ENCODE measurements around the gene MYT1. TPM values are rescaled to one million over a fixed set of nuclear protein-coding genes. Genes with fewer than 3 reads are reported as not detected.
"Not testable (repeated sequence)": the region's sequence is repeated elsewhere in the genome, so short reads cannot be mapped to it uniquely, and the experiment has no call there.

Gene MYT1
- total RNA-seq, 4 donors from 2014 or later = 0.16 to 0.55 TPM; not detected in 2

DNA sequence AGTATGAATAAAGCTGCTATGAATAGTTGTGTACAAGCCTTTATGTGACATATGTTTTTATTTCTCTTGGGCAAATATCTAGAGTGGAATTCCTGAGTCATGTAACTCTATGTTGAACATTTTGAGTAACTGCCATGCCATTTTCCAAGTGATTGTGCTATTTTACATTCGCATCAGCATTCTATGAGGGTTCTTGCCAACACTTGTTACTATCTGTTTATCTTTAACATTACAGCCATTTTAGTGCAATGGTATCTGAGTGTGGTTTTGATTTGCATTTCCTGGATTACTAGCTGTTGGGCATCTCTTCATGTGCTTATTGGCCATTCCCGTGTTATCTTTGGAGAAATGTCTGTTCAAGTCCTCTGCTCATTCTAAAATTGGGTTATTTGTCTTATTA is 19.1 kb downstream of the MYT1 start:
- H3K4me1 ChIP-seq = no peaks in the 10 kb centered on the region
- in situ Hi-C loops (cut with MboI; ENCODE audit: low pct_ligation_motif_present in 1 of 4, low pct_unique_long_range_greater_than_20kb in 1 of 4, low sequenced_read_pairs in 3 of 4) (no loop called here), intact Hi-C loops (cut with DNase I; ENCODE audit: low total_unique reads) (no loop called here)
- WGBS, 2 donors (ENCODE audit: low coverage in 1 of 2) = 78 to 83% methylated on average over 2 of the region's 2 CpGs
- no peak overlapping the region for H3K27ac ChIP-seq
- H3K4me3 ChIP-seq = no peak overlapping the region
- no peaks in the 10 kb centered on the region for H3K27me3 ChIP-seq
- DNase-seq = no peak
- no peaks in the 10 kb centered on the region for H3K36me3 ChIP-seq
- H3K9me3 ChIP-seq = no peaks in the 10 kb centered on the region
- TF ChIP-seq, protein P1, sequence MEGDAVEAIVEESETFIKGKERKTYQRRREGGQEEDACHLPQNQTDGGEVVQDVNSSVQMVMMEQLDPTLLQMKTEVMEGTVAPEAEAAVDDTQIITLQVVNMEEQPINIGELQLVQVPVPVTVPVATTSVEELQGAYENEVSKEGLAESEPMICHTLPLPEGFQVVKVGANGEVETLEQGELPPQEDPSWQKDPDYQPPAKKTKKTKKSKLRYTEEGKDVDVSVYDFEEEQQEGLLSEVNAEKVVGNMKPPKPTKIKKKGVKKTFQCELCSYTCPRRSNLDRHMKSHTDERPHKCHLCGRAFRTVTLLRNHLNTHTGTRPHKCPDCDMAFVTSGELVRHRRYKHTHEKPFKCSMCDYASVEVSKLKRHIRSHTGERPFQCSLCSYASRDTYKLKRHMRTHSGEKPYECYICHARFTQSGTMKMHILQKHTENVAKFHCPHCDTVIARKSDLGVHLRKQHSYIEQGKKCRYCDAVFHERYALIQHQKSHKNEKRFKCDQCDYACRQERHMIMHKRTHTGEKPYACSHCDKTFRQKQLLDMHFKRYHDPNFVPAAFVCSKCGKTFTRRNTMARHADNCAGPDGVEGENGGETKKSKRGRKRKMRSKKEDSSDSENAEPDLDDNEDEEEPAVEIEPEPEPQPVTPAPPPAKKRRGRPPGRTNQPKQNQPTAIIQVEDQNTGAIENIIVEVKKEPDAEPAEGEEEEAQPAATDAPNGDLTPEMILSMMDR (IDR thresholded peaks at IDR 0.05) = no peak
- no peak for TF ChIP-seq POLR2AphosphoS5 (IDR thresholded peaks at IDR 0.05)
- no peak for TF ChIP-seq POLR2A (IDR thresholded peaks at IDR 0.05)
- no peak for TF ChIP-seq EP300 (IDR thresholded peaks at IDR 0.05; ENCODE audit: low read depth)

DNA sequence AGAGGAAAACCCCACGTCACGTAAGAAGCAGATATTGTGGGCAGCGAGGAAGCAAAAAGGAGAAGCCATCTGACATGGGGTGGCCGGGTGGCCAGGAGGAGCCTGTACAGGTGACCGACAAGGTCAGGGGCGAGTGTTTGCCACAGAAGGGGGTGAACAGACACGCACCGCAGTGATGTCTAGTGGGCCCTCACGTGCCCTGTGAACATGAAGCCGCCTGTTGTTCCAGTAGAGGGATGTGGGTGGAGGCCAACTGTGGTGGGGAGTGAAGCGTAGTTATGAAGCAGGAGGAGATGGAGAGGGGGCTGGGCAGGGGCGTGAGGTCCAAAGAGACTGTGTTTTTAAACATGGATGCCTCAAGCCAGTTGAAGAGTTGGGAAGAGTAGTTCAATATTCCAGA is 20.5 kb downstream of the MYT1 start:
- 79 to 88% methylated on average over 12 of the region's 12 CpGs for WGBS, 2 donors (ENCODE audit: low coverage in 1 of 2)
- H3K9me3 ChIP-seq = no peaks in the 10 kb centered on the region
- no peaks in the 10 kb centered on the region for H3K36me3 ChIP-seq
- H3K4me1 ChIP-seq = peaks cover 0 to 2% (median 0%) of the 10 kb centered on the region in 4 donors
- peaks cover under 1% of the 10 kb centered on the region for H3K27me3 ChIP-seq
- DNase-seq = no peak
- intact Hi-C loops (cut with DNase I; ENCODE audit: low total_unique reads) = no loop called here
- H3K4me3 ChIP-seq = no peak overlapping the region
- in situ Hi-C loops (cut with MboI; ENCODE audit: low pct_ligation_motif_present in 1 of 4, low pct_unique_long_range_greater_than_20kb in 1 of 4, low sequenced_read_pairs in 3 of 4) = no loop called here
- H3K27ac ChIP-seq = no peak overlapping the region
- TF ChIP-seq POLR2A (IDR thresholded peaks at IDR 0.05) (no peak), POLR2AphosphoS5 (IDR thresholded peaks at IDR 0.05) (no peak), EP300 (IDR thresholded peaks at IDR 0.05; ENCODE audit: low read depth) (no peak)
- TF ChIP-seq, protein P1 (IDR thresholded peaks at IDR 0.05) = no peak

- Histone ChIP-seq H3K4me1 (peaks cover 0 to 2% (median 0%) of the 10 kb centered on the region in 4 donors), H3K9me3 (no peaks in the 10 kb centered on the region), H3K27ac (no peak overlapping the region), H3K27me3 (peaks cover 3% of the 10 kb centered on the region), H3K36me3 (no peaks in the 10 kb centered on the region), H3K4me3 (no peak overlapping the region)
- intact Hi-C loops (cut with DNase I; ENCODE audit: low total_unique reads) = no loop called here
- WGBS, 2 donors (ENCODE audit: low coverage in 1 of 2) = 81% methylated on average over 9 of the region's 9 CpGs; no CpG with 5 or more reads in 1 of the 2 donors
- in situ Hi-C loops (cut with MboI; ENCODE audit: low pct_ligation_motif_present in 1 of 4, low pct_unique_long_range_greater_than_20kb in 1 of 4, low sequenced_read_pairs in 3 of 4) = no loop called here
- no peak for TF ChIP-seq POLR2AphosphoS5 (IDR thresholded peaks at IDR 0.05)
- no peak for DNase-seq
Measured at GRCh38 chr20:64185276-64185900, 21.1 kb downstream of the MYT1 start.

- H3K27me3 ChIP-seq = peaks cover 3% of the 10 kb centered on the region
- no peak overlapping the region for H3K4me3 ChIP-seq
- H3K9me3 ChIP-seq = no peaks in the 10 kb centered on the region
- no peak for TF ChIP-seq POLR2A (IDR thresholded peaks at IDR 0.05)
- TF ChIP-seq POLR2AphosphoS5 (IDR thresholded peaks at IDR 0.05) = no peak
- TF ChIP-seq EP300 (IDR thresholded peaks at IDR 0.05; ENCODE audit: low read depth) = no peak
- TF ChIP-seq, protein P1 (IDR thresholded peaks at IDR 0.05) = no peak
- peaks cover 0 to 2% (median 0%) of the 10 kb centered on the region in 4 donors for H3K4me1 ChIP-seq
- no peaks in the 10 kb centered on the region for H3K36me3 ChIP-seq
- intact Hi-C loops (cut with DNase I; ENCODE audit: low total_unique reads) (no loop called here), in situ Hi-C loops (cut with MboI; ENCODE audit: low pct_ligation_motif_present in 1 of 4, low pct_unique_long_range_greater_than_20kb in 1 of 4, low sequenced_read_pairs in 3 of 4) (no loop called here)
- 87 to 93% methylated on average over 8 to 13 of the region's 13 CpGs for WGBS, 2 donors (ENCODE audit: low coverage in 1 of 2)
- DNase-seq = no peak
- no peak overlapping the region for H3K27ac ChIP-seq
Measured at GRCh38 chr20:64186071-64186598, 21.9 kb downstream of the MYT1 start.

GRCh38 chr20:64187213-64187612 is 23.0 kb downstream of the MYT1 start:
- H3K9me3 ChIP-seq; H3K36me3 ChIP-seq; DNase-seq; H3K27ac ChIP-seq; H3K4me1 ChIP-seq; intact Hi-C loops (cut with DNase I; ENCODE audit: low total_unique reads); H3K27me3 ChIP-seq; in situ Hi-C loops (cut with MboI; ENCODE audit: low pct_ligation_motif_present in 1 of 4, low pct_unique_long_range_greater_than_20kb in 1 of 4, low sequenced_read_pairs in 3 of 4); H3K4me3 ChIP-seq: not testable (repeated sequence)
- 93 to 100% methylated on average over 3 to 24 of the region's 24 CpGs for WGBS, 2 donors (ENCODE audit: low coverage in 1 of 2)
